Measurements from ENCODE around the gene COL15A1. TPM values are rescaled to one million over a fixed set of nuclear protein-coding genes. Genes with fewer than 3 reads are reported as not detected.

Gene COL15A1
- total RNA-seq, 1 experiment from 2014 or later, result not detected

- Histone ChIP-seq H3K4ac (ENCODE audit: low read depth, low read length) (no peak overlapping the region), H2BK15ac (ENCODE audit: low read depth, low read length) (no peak overlapping the region), H3K27ac (ENCODE audit: insufficient read length, low read depth, low read length) (no peak overlapping the region), H3T11ph (ENCODE audit: low read length) (no peak overlapping the region), H2BK12ac (ENCODE audit: insufficient read length, low read depth, low read length) (no peak overlapping the region), H3K79me1 (ENCODE audit: insufficient read depth, low read depth, low read length, poor library complexity, severe bottlenecking) (no peaks in the 10 kb centered on the region), H3K9ac (ENCODE audit: extremely low read depth, insufficient read length, low read length) (no peak overlapping the region), H3K23ac (ENCODE audit: insufficient read length, low read depth, low read length) (no peak overlapping the region), H3K27me3 (ENCODE audit: insufficient read depth, low read length) (no peaks in the 10 kb centered on the region), H4K8ac (replicated peaks; ENCODE audit: insufficient read length, low read depth, low read length) (no peak overlapping the region), H2AK5ac (ENCODE audit: insufficient read length, low read length) (no peak overlapping the region), H3K18ac (ENCODE audit: insufficient read length, low read depth, low read length) (no peak overlapping the region), H2BK5ac (ENCODE audit: insufficient read length, low read length) (no peak overlapping the region), H3K14ac (ENCODE audit: insufficient read depth, low read length) (no peak overlapping the region), H4K5ac (ENCODE audit: insufficient read length, low read depth, low read length) (no peak overlapping the region), H3K4me1 (ENCODE audit: insufficient read depth, low read length) (no peaks in the 10 kb centered on the region), H4K91ac (ENCODE audit: insufficient read length, low read depth, low read length) (no peak overlapping the region), H2BK120ac (ENCODE audit: low read depth, low read length, poor library complexity, severe bottlenecking) (no peak overlapping the region), H3K23me2 (ENCODE audit: insufficient read length, low read depth, low read length, poor library complexity, severe bottlenecking) (no peaks in the 10 kb centered on the region), H4K20me1 (ENCODE audit: control insufficient read depth, insufficient read depth, insufficient read length) (no peaks in the 10 kb centered on the region), H3K9me3 (ENCODE audit: control insufficient read depth, low read depth, low read length) (no peaks in the 10 kb centered on the region), H2AFZ (ENCODE audit: low read length) (no peak overlapping the region), H3K4me2 (ENCODE audit: insufficient read depth, insufficient read length, low read length) (no peak overlapping the region), H3K79me2 (ENCODE audit: insufficient read depth, low read length) (no peaks in the 10 kb centered on the region), H2BK20ac (ENCODE audit: low read depth, low read length, poor library complexity, severe bottlenecking) (no peak overlapping the region), H3K56ac (ENCODE audit: insufficient read length, low read depth, low read length) (no peak overlapping the region)
- Mint-ChIP-seq H3K4me3 (no peak overlapping the region), H3K4me1 (peaks cover 5 to 14% of the 10 kb centered on the region in 2 experiments), H3K27ac (no peak overlapping the region), H3K27me3 (ENCODE audit: low read depth) (no peaks in the 10 kb centered on the region; the same call in none of the 2 replicates), H3K36me3 (ENCODE audit: insufficient read depth in 1 of 3, low read depth in 3 of 3) (no peaks in the 10 kb centered on the region), H3K9me3 (no peaks in the 10 kb centered on the region)
- no peak for TF ChIP-seq CTCF (conservative IDR thresholded peaks at IDR 0.05)
- no CpG with 5 or more reads among the region's 7 CpGs for WGBS (ENCODE audit: extremely low coverage, insufficient read length, low lambda C conversion rate)
- DNase-seq, result no peak
Observed at GRCh38 chr9:99038484-99038820, 94.7 kb downstream of the COL15A1 start.
